Measurements from ENCODE around the gene GPRIN3.
"Not testable (repeated sequence)": the region's sequence is repeated elsewhere in the genome, so short reads cannot be mapped to it uniquely, and the experiment has no call there.

The GPRIN3 gene

GRCh38 chr4:89212666-89213381 lies 94.8 kb downstream of the GPRIN3 start:
- DNase-seq, result no peak

DNA sequence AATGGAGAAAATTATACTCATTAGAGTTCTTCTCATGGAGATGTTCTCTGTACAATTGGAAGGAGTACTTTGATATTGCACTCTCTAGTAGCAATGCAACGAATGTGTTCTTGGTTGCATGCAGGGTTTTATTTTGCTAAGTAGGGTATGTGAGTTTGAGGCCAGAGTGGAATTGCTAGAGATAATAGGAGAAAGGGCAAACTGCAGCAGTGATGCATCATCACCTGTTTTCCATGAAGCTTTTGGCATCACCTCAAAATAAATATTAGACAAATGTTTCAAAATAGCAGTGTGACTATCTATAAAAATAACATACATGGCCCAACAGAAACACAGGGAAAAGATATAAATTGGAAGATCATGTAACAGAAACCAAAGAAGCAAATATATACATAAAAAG lies 103.0 kb downstream of the GPRIN3 start:
- DNase-seq, result no peak

GRCh38 chr4:89203902-89204301 lies 103.7 kb downstream of the GPRIN3 start:
- DNase-seq, result no peak

DNA sequence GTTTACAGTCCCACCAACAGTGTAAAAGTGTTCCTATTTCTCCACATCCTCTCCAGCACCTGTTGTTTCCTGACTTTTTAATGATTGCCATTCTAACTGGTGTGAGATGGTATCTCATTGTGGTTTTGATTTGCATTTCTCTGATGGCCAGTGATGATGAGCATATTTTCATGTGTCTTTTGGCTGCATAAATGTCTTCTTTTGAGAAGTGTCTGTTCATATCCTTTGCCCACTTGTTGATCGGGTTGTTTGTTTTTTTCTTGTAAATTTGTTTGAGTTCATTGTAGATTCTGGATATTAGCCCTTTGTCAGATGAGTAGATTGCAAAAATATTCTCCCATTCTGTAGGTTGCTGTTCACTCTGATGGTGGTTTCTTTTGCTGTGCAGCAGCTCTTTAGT lies 108.2 kb downstream of the GPRIN3 start:
- not testable (repeated sequence) for DNase-seq

DNA sequence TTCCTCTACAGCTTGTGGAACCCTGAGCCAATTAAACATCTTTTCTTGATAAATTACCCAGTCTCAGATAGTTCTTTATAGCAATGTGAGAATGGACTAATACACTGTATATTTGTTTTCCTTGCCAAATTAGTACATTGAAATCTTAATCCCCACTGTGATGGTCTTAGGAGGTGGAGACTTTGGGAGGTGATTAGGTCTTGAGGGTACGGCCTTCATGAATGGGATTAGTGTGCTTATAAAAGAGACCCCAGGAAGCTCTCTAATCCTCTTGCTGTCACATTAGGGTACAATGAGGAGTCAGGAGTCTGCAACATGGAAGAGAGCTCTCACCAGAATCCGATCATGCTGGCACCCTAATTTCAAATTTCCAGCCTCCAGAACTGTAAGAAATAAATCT lies 109.7 kb downstream of the GPRIN3 start:
- DNase-seq, result no peak

GRCh38 chr4:89196745-89197144 lies 110.9 kb downstream of the GPRIN3 start:
- DNase-seq, result no peak

GRCh38 chr4:89196056-89196674 lies 111.4 kb downstream of the GPRIN3 start:
- DNase-seq, result no peak

DNA sequence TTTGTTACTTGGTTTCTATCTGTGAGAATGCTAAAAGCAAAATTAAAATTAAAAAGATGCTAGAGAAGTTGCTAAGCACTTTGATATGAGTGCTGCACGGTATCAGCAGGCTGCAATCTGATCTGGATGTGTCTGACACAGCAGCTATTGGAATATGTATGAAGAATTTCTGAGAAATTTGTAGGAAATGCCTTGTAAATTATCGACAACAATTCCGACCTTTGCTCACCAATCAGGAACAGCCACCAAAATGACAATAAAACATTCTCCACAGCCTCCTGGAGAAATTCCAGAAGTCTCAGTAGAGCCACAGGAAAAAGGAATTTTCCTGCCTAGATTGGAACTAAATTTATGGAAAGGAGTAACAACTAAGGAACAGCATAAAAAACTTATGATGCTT lies 113.8 kb downstream of the GPRIN3 start:
- no peak for DNase-seq

Data from midbrain (tissue), 1 donor.